AG10803 (cell line): ENCODE data around the gene ACOT11.
"Not testable (repeated sequence)": the region's sequence is repeated elsewhere in the genome, so short reads cannot be mapped to it uniquely, and the experiment has no call there.

ENCODE experiments used
- DNase-seq: peaks from one replicate; pipeline ENCODE4 v3.0.0; 2010; ENCODE audit warnings: low read depth
- H3K4me3 ChIP-seq: 2 replicates; pipeline ENCODE4 v1.5.1; 2011; ENCODE audit warnings: mild to moderate bottlenecking, low read length, control low read depth
- TF ChIP-seq, protein P1 (sequence below): conservative IDR thresholded peaks from 2 replicates; pipeline ENCODE4 v1.5.1; 2011; ENCODE audit warnings: mild to moderate bottlenecking, low read length, control low read depth, inconsistent platforms

ACOT11 gene

GRCh38 chr1:54502342-54502741 lies 45.7 kb upstream of the ACOT11 start:
- H3K4me3 ChIP-seq = no peak overlapping the region
- TF ChIP-seq, protein P1, sequence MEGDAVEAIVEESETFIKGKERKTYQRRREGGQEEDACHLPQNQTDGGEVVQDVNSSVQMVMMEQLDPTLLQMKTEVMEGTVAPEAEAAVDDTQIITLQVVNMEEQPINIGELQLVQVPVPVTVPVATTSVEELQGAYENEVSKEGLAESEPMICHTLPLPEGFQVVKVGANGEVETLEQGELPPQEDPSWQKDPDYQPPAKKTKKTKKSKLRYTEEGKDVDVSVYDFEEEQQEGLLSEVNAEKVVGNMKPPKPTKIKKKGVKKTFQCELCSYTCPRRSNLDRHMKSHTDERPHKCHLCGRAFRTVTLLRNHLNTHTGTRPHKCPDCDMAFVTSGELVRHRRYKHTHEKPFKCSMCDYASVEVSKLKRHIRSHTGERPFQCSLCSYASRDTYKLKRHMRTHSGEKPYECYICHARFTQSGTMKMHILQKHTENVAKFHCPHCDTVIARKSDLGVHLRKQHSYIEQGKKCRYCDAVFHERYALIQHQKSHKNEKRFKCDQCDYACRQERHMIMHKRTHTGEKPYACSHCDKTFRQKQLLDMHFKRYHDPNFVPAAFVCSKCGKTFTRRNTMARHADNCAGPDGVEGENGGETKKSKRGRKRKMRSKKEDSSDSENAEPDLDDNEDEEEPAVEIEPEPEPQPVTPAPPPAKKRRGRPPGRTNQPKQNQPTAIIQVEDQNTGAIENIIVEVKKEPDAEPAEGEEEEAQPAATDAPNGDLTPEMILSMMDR = no peak
- DNase-seq = no peak

DNA sequence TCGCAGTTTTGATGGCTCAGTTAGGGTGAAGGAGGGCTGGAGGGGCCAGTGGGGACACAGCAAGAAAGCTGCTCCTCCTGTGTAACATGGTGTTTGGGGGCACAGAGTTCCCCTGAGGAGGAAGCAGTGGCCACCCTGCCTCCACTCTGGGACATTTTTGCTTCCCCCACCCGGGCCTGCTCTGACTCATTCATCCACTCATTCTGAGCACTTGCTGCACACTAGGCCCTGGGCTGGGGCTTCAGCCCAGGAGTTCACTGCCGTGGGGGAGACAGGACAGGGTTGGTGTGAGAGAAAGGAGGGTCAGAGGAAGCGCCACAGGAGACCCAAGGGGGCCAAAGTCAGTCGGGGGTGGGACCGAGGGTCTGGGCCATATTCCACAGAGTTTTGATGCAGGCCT lies 41.4 kb upstream of the ACOT11 start:
- TF ChIP-seq, protein P1 = no peak
- no peak overlapping the region for H3K4me3 ChIP-seq
- DNase-seq = peak; percentile 15

- no peak overlapping the region for H3K4me3 ChIP-seq
- no peak for DNase-seq
- TF ChIP-seq, protein P1 = no peak
Observed at GRCh38 chr1:54507033-54507870, 40.8 kb upstream of the ACOT11 start.

DNA sequence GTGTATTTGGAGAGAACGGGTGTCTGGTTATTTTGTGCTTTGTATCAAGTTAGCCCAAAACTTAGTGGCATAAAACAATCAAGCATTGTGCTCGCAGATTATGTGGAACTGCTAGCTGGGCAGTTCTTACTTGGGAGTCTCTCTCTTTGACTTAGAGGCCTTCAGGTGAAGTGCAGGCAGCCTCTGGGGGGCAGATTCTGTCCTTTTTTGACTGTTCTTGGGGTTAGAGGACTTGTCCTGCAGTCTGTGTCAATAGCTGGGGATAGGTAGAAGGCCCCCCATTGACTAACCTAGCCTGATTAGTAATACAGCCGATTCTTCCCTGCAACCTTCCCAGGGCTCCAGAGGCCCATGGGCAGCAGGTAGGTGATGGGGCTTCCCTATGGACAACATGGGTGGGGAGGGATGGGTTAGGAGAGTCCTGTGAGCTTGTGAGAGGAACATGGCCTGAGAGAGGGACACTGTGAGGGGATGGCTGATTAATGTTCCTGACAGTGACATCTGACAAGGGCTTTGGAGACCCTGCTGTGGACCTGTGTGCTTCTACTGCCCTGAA lies 37.2 kb upstream of the ACOT11 start:
- no peak overlapping the region for H3K4me3 ChIP-seq
- no peak for DNase-seq
- TF ChIP-seq, protein P1 = no peak

DNA sequence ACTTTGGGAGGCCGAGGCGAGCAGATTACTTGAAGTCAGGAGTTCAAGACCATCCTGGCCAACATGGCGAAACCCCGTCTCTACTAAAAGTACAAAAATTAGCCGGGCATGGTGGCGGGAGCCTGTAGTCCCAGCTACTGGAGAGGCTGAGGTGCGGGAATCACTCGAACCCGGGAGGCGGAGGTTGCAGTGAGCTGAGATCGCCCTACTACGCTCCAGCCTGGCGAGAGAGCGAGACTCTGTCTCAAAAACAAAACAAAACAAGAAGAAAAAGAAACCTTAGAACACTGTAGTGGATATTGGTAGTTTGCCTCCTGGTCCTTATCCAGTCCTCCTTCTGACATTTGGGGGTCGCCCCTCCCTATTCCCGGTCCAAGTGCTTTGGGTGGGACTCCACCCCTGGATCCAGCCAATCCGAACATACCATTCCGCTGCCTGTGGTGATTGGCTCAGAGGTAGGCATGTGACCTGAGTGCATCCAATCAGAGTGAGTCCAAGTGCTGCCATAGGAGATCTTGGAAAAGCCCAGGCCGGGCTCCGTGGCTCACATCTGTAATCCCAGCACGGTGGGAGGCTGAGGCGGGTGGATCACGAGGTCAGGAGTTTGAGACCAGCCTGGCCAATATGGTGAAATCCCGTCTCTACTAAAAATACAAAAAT lies 34.0 kb upstream of the ACOT11 start:
- not testable (repeated sequence) for DNase-seq, H3K4me3 ChIP-seq

DNA sequence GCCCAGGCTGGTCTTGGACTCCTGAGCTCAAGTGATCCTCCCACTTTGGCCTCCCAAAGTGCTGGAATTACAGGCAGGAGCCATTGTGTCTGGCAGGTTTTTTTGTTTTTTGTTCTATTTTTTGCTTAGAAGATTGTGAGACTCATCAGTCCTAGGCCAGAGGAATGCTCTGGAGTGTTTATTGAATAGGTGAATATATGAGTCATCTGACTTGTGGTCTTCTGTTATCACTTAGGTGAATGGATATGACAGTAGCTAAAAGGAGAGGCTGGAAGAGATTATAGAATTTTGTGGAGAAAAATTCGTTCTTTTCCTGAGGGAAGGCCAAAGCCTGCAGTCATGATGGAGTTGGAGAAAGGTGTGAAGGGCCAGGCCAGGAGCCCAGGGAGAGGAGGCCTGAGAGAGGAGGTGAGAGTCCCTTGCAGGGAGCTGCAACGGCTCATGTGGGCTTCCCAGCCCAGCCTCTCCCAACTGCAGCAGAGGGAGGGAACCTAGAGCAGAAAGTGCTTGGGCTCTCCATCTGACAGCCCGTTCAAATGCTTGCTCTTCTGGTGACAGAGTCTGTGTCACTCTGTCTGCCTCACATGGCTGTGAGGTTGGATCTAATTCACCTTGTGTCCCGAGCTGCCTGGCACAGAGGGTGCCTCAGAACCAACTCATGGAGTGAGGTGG lies 31.6 kb upstream of the ACOT11 start:
- TF ChIP-seq, protein P1 = no peak
- no peak overlapping the region for H3K4me3 ChIP-seq
- DNase-seq = no peak

DNA sequence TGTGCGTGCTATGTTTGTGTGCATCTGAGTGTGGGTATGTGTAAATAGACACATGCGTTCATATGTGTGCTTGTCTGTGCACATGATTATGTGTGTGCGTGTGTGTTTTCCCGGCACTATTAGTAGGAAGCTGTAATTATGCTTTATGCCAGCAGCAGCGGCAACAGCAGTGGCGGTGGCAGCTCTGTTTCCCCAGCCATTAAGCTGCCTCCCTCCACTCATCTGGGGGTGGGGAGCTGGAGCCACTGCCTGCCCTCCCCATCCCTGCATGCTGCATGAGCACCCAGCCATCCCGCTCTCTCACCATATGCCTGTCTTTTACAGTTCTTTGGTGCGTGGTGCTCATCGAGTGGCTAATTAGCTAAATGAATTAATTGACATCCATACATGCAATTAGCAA lies 30.5 kb upstream of the ACOT11 start:
- TF ChIP-seq, protein P1 = no peak
- DNase-seq = no peak
- no peak overlapping the region for H3K4me3 ChIP-seq
